DMS114 treated with DMSO at 0.1 percent for 48 hours (cell line): ENCODE data around the gene CELA2A.
"Not testable (repeated sequence)": the region's sequence is repeated elsewhere in the genome, so short reads cannot be mapped to it uniquely, and the experiment has no call there.

Experiments used
- DNase-seq: peaks from one replicate; lab custom pipeline; 2025; ENCODE audit not compliant: unreplicated experiment; lab: John Stamatoyannopoulos, UW

CELA2A gene

GRCh38 chr1:15466955-15467625 lies 10.6 kb downstream of the CELA2A start:
- not testable (repeated sequence) for DNase-seq

- no peak for DNase-seq
These were observed 11.6 kb downstream of the CELA2A start for GRCh38 chr1:15468145-15468544.

- no peak for DNase-seq
These were observed 12.8 kb downstream of the CELA2A start for GRCh38 chr1:15469361-15469760.

GRCh38 chr1:15469821-15470448 lies 13.4 kb downstream of the CELA2A start:
- DNase-seq: not testable (repeated sequence)

- not testable (repeated sequence) for DNase-seq
These were observed 14.5 kb downstream of the CELA2A start for GRCh38 chr1:15471067-15471466.

- not testable (repeated sequence) for DNase-seq
These were observed 15.2 kb downstream of the CELA2A start for GRCh38 chr1:15471723-15472122.

- DNase-seq: no peak
These were observed 16.1 kb downstream of the CELA2A start for GRCh38 chr1:15472587-15472986.

GRCh38 chr1:15475752-15476314 lies 19.3 kb downstream of the CELA2A start, which contains the start of gene CELA2B:
Gene CELA2B, plus strand, starts transcription at chr1:15476104. Its CDS starts 22 bp downstream, at chr1:15476126.
- no peak for DNase-seq

GRCh38 chr1:15476927-15477326 lies 20.4 kb downstream of the CELA2A start:
- DNase-seq: no peak

GRCh38 chr1:15477646-15478212 lies 21.2 kb downstream of the CELA2A start:
- no peak for DNase-seq

- no peak for DNase-seq
These were observed 23.3 kb downstream of the CELA2A start for GRCh38 chr1:15479654-15480347.

- DNase-seq: not testable (repeated sequence)
These were observed 25.9 kb downstream of the CELA2A start for GRCh38 chr1:15482455-15482854.

- DNase-seq: not testable (repeated sequence)
These were observed 26.5 kb downstream of the CELA2A start for GRCh38 chr1:15482983-15483543.

- no peak for DNase-seq
These were observed 27.4 kb downstream of the CELA2A start for GRCh38 chr1:15483971-15484370.

- DNase-seq: not testable (repeated sequence)
These were observed 27.9 kb downstream of the CELA2A start for GRCh38 chr1:15484443-15484842.

- no peak for DNase-seq
These were observed 29.1 kb downstream of the CELA2A start for GRCh38 chr1:15485636-15486035.

- not testable (repeated sequence) for DNase-seq
These were observed 30.5 kb downstream of the CELA2A start for GRCh38 chr1:15486844-15487610.

- DNase-seq: no peak
These were observed 31.8 kb downstream of the CELA2A start for GRCh38 chr1:15488371-15488770.

- DNase-seq: no peak
These were observed 32.7 kb downstream of the CELA2A start for GRCh38 chr1:15489052-15489736.

- not testable (repeated sequence) for DNase-seq
These were observed 34.5 kb downstream of the CELA2A start for GRCh38 chr1:15491010-15491409.
